Endodermal cell (in vitro differentiated cells): ENCODE results near the gene MTCL1. TPM values are rescaled to one million over a fixed set of nuclear protein-coding genes. Genes with fewer than 3 reads are reported as not detected.

ENCODE experiments used
- DNase-seq: peaks from one replicate; pipeline ENCODE4 v3.0.0-alpha.2; 2017
- H3K27ac ChIP-seq: 2 replicates; pipeline ENCODE4 v1.5.1; 2013; ENCODE audit warnings: mild to moderate bottlenecking, low read depth, low read length, moderate library complexity
- H3K27me3 ChIP-seq: 2 replicates; pipeline ENCODE4 v1.6.1; 2013; ENCODE audit warnings: mild to moderate bottlenecking, low read length, moderate library complexity; ENCODE audit not compliant: insufficient read depth, control insufficient read depth, poor library complexity, severe bottlenecking
- H3K36me3 ChIP-seq: 2 replicates; pipeline ENCODE4 v1.7.0; 2013; ENCODE audit warnings: mild to moderate bottlenecking, low read length, moderate library complexity; ENCODE audit not compliant: control insufficient read depth, insufficient read depth
- H3K4me1 ChIP-seq: one replicate; pipeline ENCODE4 v1.7.0; 2013; ENCODE audit warnings: low read length; ENCODE audit not compliant: control insufficient read depth, insufficient read depth
- H3K4me3 ChIP-seq: 2 replicates; pipeline ENCODE4 v1.5.1; 2013; ENCODE audit warnings: mild to moderate bottlenecking, low read length, moderate library complexity
- H3K9ac ChIP-seq: 2 replicates; pipeline ENCODE4 v1.6.1; 2013; ENCODE audit warnings: mild to moderate bottlenecking, low read length, moderate library complexity; ENCODE audit not compliant: poor library complexity, severe bottlenecking; ENCODE audit errors: extremely low read depth
- H3K9me3 ChIP-seq: 2 replicates; pipeline ENCODE4 v1.6.1; 2013; ENCODE audit warnings: mild to moderate bottlenecking, low read length, moderate library complexity; ENCODE audit not compliant: control insufficient read depth
- H3K27ac Mint-ChIP-seq: 2 replicates; pipeline ENCODE4 v1.8.0; 2020; ENCODE audit warnings: mixed read lengths
- H3K27me3 Mint-ChIP-seq: 2 replicates; pipeline ENCODE4 v1.8.0; 2021; ENCODE audit warnings: mild to moderate bottlenecking, mixed read lengths; ENCODE audit not compliant: insufficient read depth
- H3K36me3 Mint-ChIP-seq: 2 replicates; pipeline ENCODE4 v1.8.0; 2020; ENCODE audit warnings: low read depth, mixed read lengths
- H3K4me1 Mint-ChIP-seq: 2 replicates; pipeline ENCODE4 v1.8.0; 2020; ENCODE audit warnings: mixed read lengths
- H3K4me3 Mint-ChIP-seq: 2 replicates; pipeline ENCODE4 v1.8.0; 2020; ENCODE audit warnings: mild to moderate bottlenecking, moderate library complexity, mixed read lengths
- H3K9me3 Mint-ChIP-seq: 2 replicates; pipeline ENCODE4 v1.8.0; 2020; ENCODE audit warnings: mild to moderate bottlenecking, mixed read lengths
- CTCF ChIP-seq: fragments of 200-600 bp; sonication (generic); conservative IDR thresholded peaks from 2 replicates; pipeline ENCODE4 v1.5.0; 2021; ENCODE audit warnings: antibody characterized with exemption, mild to moderate bottlenecking
- WGBS, 2 experiments: methylation state at CpG; one replicate each; pipeline versions ENCODE4 v1.1.5 to v1.1.7; 2013; ENCODE audit warnings: missing lambda C conversion rate in 2 of 2, mixed read lengths in 1 of 2; ENCODE audit not compliant: insufficient coverage in 1 of 2, insufficient read length in 1 of 2; 5-methylcytosine and 5-hydroxymethylcytosine counted together
- total RNA-seq, 2 donors: library from RNA; stranded (reverse); fragmentation: NEBNext Ultra II Directional in 1 of 2; extraction: Animal tissue kit (Norgen Biotek cat#: 25700) in 1 of 2; gene quantifications; 2 replicates in 1 of 2; 3 replicates in 1 of 2; pipeline ENCODE4 v1.2.1, GENCODE V29; 2021

Gene MTCL1
- total RNA-seq, 2 donors from 2014 or later = 15.0 to 26.0 TPM

DNA sequence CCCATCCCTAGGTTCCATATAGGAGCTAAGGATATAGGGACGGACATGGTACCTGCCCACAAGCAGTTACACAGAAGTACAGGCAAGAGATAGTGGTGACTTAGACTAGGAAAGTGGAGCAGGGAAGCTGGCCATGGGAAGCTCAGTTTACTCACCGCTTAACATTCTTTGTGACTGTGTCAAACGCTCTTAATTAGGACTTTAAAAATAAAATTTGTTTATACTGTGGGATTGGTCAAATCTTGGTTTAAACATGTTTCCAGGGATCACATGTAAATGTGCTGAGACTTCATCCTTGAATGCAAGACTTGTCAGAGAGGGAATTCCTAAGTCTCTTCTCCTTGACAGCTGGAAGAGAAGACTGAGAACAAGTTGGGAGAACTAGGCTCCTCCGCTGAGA, 107.3 kb downstream of the MTCL1 start:
- DNase-seq = no peak
- Mint-ChIP-seq H3K27me3 (peaks cover 2% of the 10 kb centered on the region), H3K4me3 (no peak overlapping the region), H3K36me3 (peaks cover 7% of the 10 kb centered on the region), H3K4me1 (peaks cover 22% of the 10 kb centered on the region), H3K27ac (no peak overlapping the region), H3K9me3 (no peaks in the 10 kb centered on the region)
- no peaks in the 10 kb centered on the region for H3K36me3 ChIP-seq
- H3K27me3 ChIP-seq = peaks cover 28% of the 10 kb centered on the region
- H3K27ac ChIP-seq = no peak overlapping the region
- TF ChIP-seq CTCF = no peak
- H3K4me1 ChIP-seq = peaks cover 9% of the 10 kb centered on the region
- no peak overlapping the region for H3K4me3 ChIP-seq
- no peaks in the 10 kb centered on the region for H3K9me3 ChIP-seq
- 94% methylated on average over 2 to 4 of the region's 4 CpGs for WGBS, 2 experiments
- no peak overlapping the region for H3K9ac ChIP-seq

DNA sequence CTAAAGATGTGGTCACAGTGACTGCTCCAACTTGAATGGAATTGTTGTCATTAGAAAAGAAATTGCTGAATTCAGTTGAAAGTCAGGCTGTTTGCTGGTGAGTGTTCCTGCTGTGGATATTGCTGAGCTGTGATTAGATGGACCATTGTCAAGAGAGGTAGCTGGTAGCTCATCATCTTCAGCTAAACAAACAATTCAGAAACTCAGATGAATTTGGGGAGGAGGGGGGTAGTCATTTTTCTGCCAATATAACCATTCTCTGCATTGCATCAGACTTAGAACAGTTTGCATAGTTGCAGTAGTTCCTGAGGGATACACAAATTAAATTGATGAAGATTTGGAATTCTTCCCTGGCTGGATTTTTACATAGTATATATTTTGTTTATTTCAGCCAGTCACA, 108.3 kb downstream of the MTCL1 start:
- Mint-ChIP-seq H3K9me3 (no peaks in the 10 kb centered on the region), H3K4me1 (peaks cover 22% of the 10 kb centered on the region), H3K4me3 (no peak overlapping the region), H3K27me3 (peaks cover 2% of the 10 kb centered on the region), H3K27ac (no peak overlapping the region), H3K36me3 (peaks cover 7% of the 10 kb centered on the region)
- no peak for DNase-seq
- peaks cover 9% of the 10 kb centered on the region for H3K4me1 ChIP-seq
- H3K9me3 ChIP-seq = no peaks in the 10 kb centered on the region
- no peak for TF ChIP-seq CTCF
- no peak overlapping the region for H3K27ac ChIP-seq
- no peak overlapping the region for H3K4me3 ChIP-seq
- H3K36me3 ChIP-seq = no peaks in the 10 kb centered on the region
- H3K9ac ChIP-seq = no peak overlapping the region
- peaks cover 19% of the 10 kb centered on the region for H3K27me3 ChIP-seq

- WGBS, 2 experiments = 86 to 87% methylated on average over 5 to 6 of the region's 6 CpGs
- Histone ChIP-seq H3K27me3 (peaks cover 15% of the 10 kb centered on the region), H3K27ac (no peak overlapping the region), H3K4me3 (no peak overlapping the region), H3K9ac (no peak overlapping the region), H3K36me3 (no peaks in the 10 kb centered on the region), H3K4me1 (peaks cover 9% of the 10 kb centered on the region), H3K9me3 (no peaks in the 10 kb centered on the region)
- no peak for DNase-seq
- H3K9me3 Mint-ChIP-seq = no peaks in the 10 kb centered on the region
- no peak overlapping the region for H3K4me3 Mint-ChIP-seq
- TF ChIP-seq CTCF = no peak
- H3K27ac Mint-ChIP-seq = no peak overlapping the region
- H3K36me3 Mint-ChIP-seq = peaks cover 11% of the 10 kb centered on the region
- H3K4me1 Mint-ChIP-seq = peaks cover 22% of the 10 kb centered on the region
- H3K27me3 Mint-ChIP-seq = peaks cover 2% of the 10 kb centered on the region
Observed at GRCh38 chr18:8814206-8814605, 108.8 kb downstream of the MTCL1 start.
